ENCODE results near the gene LRIG3. TPM values are rescaled to one million over a fixed set of nuclear protein-coding genes. Genes with fewer than 3 reads are reported as not detected.

LRIG3 gene
- polyA plus RNA-seq, 3 donors: not detected

DNA sequence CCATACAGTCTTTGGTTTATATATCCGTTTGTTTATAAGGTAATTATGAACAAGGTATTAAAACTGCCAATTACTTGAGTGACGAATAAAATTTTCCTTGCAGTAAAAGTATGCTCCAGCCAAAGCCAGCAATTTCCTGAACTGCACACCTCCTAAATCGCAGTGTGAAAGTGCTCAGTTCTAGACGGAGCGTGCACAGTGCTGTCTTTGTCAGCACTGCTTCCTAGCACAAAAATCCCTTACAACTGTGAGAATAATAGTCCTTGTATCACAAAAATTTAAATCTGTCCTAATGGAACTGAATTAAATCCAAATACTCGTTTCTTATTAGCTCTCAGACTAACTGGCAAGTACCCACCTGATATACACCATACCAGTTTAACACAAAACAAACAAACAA lies 26.3 kb downstream of the LRIG3 start:
- Histone ChIP-seq H3K36me3 (replicated peaks in 1 of 2; ENCODE audit: control insufficient read depth in 1 of 2, insufficient read depth in 2 of 2, low read length in 2 of 2) (no peaks in the 10 kb centered on the region), H3K4me2 (replicated peaks; ENCODE audit: extremely low read depth, low read length, poor library complexity, severe bottlenecking) (no peak overlapping the region), H3K4me1 (ENCODE audit: control insufficient read depth in 1 of 2, insufficient read depth in 2 of 2, low read length in 2 of 2) (no peaks in the 10 kb centered on the region), H2AFZ (ENCODE audit: insufficient read depth, low read depth, low read length, poor library complexity, severe bottlenecking) (no peak overlapping the region), H3K9ac (ENCODE audit: insufficient read depth, low read length, poor library complexity, severe bottlenecking) (no peak overlapping the region), H3K9me3 (replicated peaks in 1 of 2; ENCODE audit: control insufficient read depth in 1 of 2, insufficient read depth in 1 of 2, low read length in 2 of 2) (no peaks in the 10 kb centered on the region), H3K4me3 (replicated peaks in 1 of 3; ENCODE audit: low read depth in 2 of 3, low read length in 3 of 3) (no peak overlapping the region), H3K27me3 (ENCODE audit: control insufficient read depth in 2 of 2, insufficient read depth in 2 of 2, low read length in 2 of 2) (no peaks in the 10 kb centered on the region), H3K79me2 (ENCODE audit: insufficient read depth, low read length) (no peaks in the 10 kb centered on the region), H3K27ac (ENCODE audit: low read depth in 1 of 2, low read length in 2 of 2) (no peak overlapping the region), H4K20me1 (ENCODE audit: insufficient read depth, low read length) (no peaks in the 10 kb centered on the region)
- intact Hi-C loops (cut with micrococcal nuclease): no loop called here
- H3K27ac Mint-ChIP-seq: no peak overlapping the region
- H3K4me1 Mint-ChIP-seq: no peaks in the 10 kb centered on the region
- no peaks in the 10 kb centered on the region for H3K27me3 Mint-ChIP-seq (ENCODE audit: low read depth in 3 of 3)
- no peak for DNase-seq
- WGBS (ENCODE audit: insufficient coverage): 81% methylated on average over 4 of the region's 6 CpGs
- H3K9me3 Mint-ChIP-seq: peaks cover 0 to 8% (median 2%) of the 10 kb centered on the region in 7 donors
- no peaks in the 10 kb centered on the region for H3K36me3 Mint-ChIP-seq
- H3K4me3 Mint-ChIP-seq: no peak overlapping the region
- no peak for TF ChIP-seq CTCF (IDR thresholded peaks at IDR 0.05)

GRCh38 chr12:58893495-58893894 lies 26.8 kb downstream of the LRIG3 start:
- TF ChIP-seq CTCF (IDR thresholded peaks at IDR 0.05): no peak
- no peak overlapping the region for H2AFZ ChIP-seq (ENCODE audit: insufficient read depth, low read depth, low read length, poor library complexity, severe bottlenecking)
- no peak overlapping the region for H3K9ac ChIP-seq (ENCODE audit: insufficient read depth, low read length, poor library complexity, severe bottlenecking)
- H3K36me3 ChIP-seq (replicated peaks in 1 of 2; ENCODE audit: control insufficient read depth in 1 of 2, insufficient read depth in 2 of 2, low read length in 2 of 2): no peaks in the 10 kb centered on the region
- H3K79me2 ChIP-seq (ENCODE audit: insufficient read depth, low read length): no peaks in the 10 kb centered on the region
- Mint-ChIP-seq H3K4me1 (no peaks in the 10 kb centered on the region), H3K36me3 (no peaks in the 10 kb centered on the region), H3K4me3 (no peak overlapping the region), H3K9me3 (peaks cover 0 to 8% (median 2%) of the 10 kb centered on the region in 7 donors), H3K27me3 (ENCODE audit: low read depth in 3 of 3) (no peaks in the 10 kb centered on the region), H3K27ac (peak overlapping the region in 1 of 7 donors; percentile 41)
- no peak overlapping the region for H3K27ac ChIP-seq (ENCODE audit: low read depth in 1 of 2, low read length in 2 of 2)
- no peaks in the 10 kb centered on the region for H4K20me1 ChIP-seq (ENCODE audit: insufficient read depth, low read length)
- H3K9me3 ChIP-seq (replicated peaks in 1 of 2; ENCODE audit: control insufficient read depth in 1 of 2, insufficient read depth in 1 of 2, low read length in 2 of 2): no peaks in the 10 kb centered on the region
- no peak for DNase-seq
- 90% methylated on average over 1 of the region's 3 CpGs for whole genome bisulfite sequencing (ENCODE audit: insufficient coverage)
- no peak overlapping the region for H3K4me3 ChIP-seq (replicated peaks in 1 of 3; ENCODE audit: low read depth in 2 of 3, low read length in 3 of 3)
- intact Hi-C loops (cut with micrococcal nuclease): no loop called here
- no peak overlapping the region for H3K4me2 ChIP-seq (replicated peaks; ENCODE audit: extremely low read depth, low read length, poor library complexity, severe bottlenecking)
- H3K4me1 ChIP-seq (ENCODE audit: control insufficient read depth in 1 of 2, insufficient read depth in 2 of 2, low read length in 2 of 2): no peaks in the 10 kb centered on the region
- H3K27me3 ChIP-seq (ENCODE audit: control insufficient read depth in 2 of 2, insufficient read depth in 2 of 2, low read length in 2 of 2): no peaks in the 10 kb centered on the region
